GM20431 (cell line): ENCODE measurements around the gene LCN6.
"Not testable (repeated sequence)": the region's sequence is repeated elsewhere in the genome, so short reads cannot be mapped to it uniquely, and the experiment has no call there.

Experiments used
- in situ Hi-C: fragments of 300-500 bp; cut with MseI, MboI; formaldehyde crosslinking; loops from one replicate; pipeline ENCODE4 v1.15.0; 2020; ENCODE audit warnings: low sequenced_read_pairs; ENCODE audit not compliant: unreplicated experiment

The LCN6 gene

GRCh38 chr9:136761545-136761981 is 13.2 kb upstream of the LCN6 start:
- in situ Hi-C loops = no loop called here

- in situ Hi-C loops = not testable (repeated sequence)
Observed at GRCh38 chr9:136760834-136761544, 12.7 kb upstream of the LCN6 start.

- in situ Hi-C loops = no loop called here
Observed at GRCh38 chr9:136760424-136760823, 12.1 kb upstream of the LCN6 start.

GRCh38 chr9:136759436-136760325 is 11.4 kb upstream of the LCN6 start:
- in situ Hi-C loops = no loop called here

- in situ Hi-C loops = no loop called here
Observed at GRCh38 chr9:136759001-136759400, 10.7 kb upstream of the LCN6 start.

- in situ Hi-C loops = no loop called here
Observed at GRCh38 chr9:136757751-136758140, 9.4 kb upstream of the LCN6 start.

GRCh38 chr9:136757328-136757727 is 9.0 kb upstream of the LCN6 start:
- in situ Hi-C loops = no loop called here

GRCh38 chr9:136756836-136757235 is 8.5 kb upstream of the LCN6 start:
- in situ Hi-C loops = no loop called here

- in situ Hi-C loops = no loop called here
Observed at GRCh38 chr9:136756134-136756438, 7.8 kb upstream of the LCN6 start.

- in situ Hi-C loops = not testable (repeated sequence)
Observed at GRCh38 chr9:136755302-136756133, 7.2 kb upstream of the LCN6 start.

- in situ Hi-C loops = no loop called here
Observed at GRCh38 chr9:136754626-136755301, 6.4 kb upstream of the LCN6 start.

- in situ Hi-C loops = no loop called here
Observed at GRCh38 chr9:136754059-136754572, 5.8 kb upstream of the LCN6 start.

- in situ Hi-C loops = no loop called here
Observed at GRCh38 chr9:136753371-136754058, 5.2 kb upstream of the LCN6 start.

GRCh38 chr9:136751814-136752213 is 3.5 kb upstream of the LCN6 start:
- in situ Hi-C loops = no loop called here

- in situ Hi-C loops = no loop called here
Observed at GRCh38 chr9:136751244-136751643, 2.9 kb upstream of the LCN6 start.

GRCh38 chr9:136750526-136750925 is 2.2 kb upstream of the LCN6 start:
- in situ Hi-C loops = no loop called here

- in situ Hi-C loops = no loop called here
Observed at GRCh38 chr9:136748666-136749611, 614 bp upstream of the LCN6 start.
